VCaP (cell line): ENCODE data around the gene FANCF.

Experiments used
- H3K27ac ChIP-seq: fragments of 450-650 bp; 2 replicates; pipeline ENCODE4 v1.5.1; 2017
- TF ChIP-seq, protein P1 (sequence below): fragments of 450-650 bp; conservative IDR thresholded peaks from 2 replicates; pipeline ENCODE4 v1.5.1; 2017; ENCODE audit warnings: mild to moderate bottlenecking, moderate library complexity

Gene FANCF

GRCh38 chr11:22603933-22604332 is 21.7 kb downstream of the FANCF start:
- TF ChIP-seq, protein P1, sequence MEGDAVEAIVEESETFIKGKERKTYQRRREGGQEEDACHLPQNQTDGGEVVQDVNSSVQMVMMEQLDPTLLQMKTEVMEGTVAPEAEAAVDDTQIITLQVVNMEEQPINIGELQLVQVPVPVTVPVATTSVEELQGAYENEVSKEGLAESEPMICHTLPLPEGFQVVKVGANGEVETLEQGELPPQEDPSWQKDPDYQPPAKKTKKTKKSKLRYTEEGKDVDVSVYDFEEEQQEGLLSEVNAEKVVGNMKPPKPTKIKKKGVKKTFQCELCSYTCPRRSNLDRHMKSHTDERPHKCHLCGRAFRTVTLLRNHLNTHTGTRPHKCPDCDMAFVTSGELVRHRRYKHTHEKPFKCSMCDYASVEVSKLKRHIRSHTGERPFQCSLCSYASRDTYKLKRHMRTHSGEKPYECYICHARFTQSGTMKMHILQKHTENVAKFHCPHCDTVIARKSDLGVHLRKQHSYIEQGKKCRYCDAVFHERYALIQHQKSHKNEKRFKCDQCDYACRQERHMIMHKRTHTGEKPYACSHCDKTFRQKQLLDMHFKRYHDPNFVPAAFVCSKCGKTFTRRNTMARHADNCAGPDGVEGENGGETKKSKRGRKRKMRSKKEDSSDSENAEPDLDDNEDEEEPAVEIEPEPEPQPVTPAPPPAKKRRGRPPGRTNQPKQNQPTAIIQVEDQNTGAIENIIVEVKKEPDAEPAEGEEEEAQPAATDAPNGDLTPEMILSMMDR = no peak
- H3K27ac ChIP-seq = no peak overlapping the region

GRCh38 chr11:22602504-22602903 is 23.1 kb downstream of the FANCF start:
- H3K27ac ChIP-seq = no peak overlapping the region
- TF ChIP-seq, protein P1 = no peak

DNA sequence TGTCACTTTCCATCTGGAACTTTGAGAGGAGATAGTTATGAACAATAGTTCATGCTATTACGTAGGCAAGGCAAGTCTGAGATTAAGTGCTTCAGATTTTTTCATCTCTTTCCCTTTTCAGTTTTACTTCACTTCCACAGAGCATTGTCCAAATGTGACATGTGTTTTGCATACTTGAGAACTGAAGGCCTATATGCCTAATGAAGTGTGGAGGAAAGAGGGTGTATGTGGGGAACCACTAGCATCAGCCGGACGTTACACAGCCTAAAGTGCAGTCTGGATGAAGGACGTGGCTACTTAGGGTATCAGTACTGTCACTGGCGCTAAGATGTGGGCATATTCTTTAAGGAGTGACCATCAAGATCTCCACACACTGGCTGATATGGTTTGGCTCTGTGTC is 26.2 kb downstream of the FANCF start:
- TF ChIP-seq, protein P1 = no peak
- no peak overlapping the region for H3K27ac ChIP-seq

DNA sequence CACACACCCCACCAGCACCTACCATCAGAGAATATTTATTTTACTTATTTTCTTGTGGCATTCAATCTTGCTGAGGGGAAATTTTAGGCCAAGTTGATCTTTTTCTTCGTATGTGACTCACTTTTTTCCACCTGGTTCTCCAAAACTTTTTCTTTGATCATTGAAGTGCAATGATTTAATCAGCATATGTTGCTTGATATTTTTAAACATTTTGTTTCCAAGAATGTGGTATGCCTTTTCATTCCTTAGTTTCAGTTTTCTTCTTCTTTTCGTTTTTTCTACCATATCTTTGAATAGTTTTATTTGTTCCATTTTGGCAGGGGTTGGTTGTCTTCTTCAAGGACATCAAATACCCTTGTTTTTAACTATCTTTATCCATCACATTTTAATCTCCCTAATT is 28.6 kb downstream of the FANCF start:
- TF ChIP-seq, protein P1 = no peak
- no peak overlapping the region for H3K27ac ChIP-seq

DNA sequence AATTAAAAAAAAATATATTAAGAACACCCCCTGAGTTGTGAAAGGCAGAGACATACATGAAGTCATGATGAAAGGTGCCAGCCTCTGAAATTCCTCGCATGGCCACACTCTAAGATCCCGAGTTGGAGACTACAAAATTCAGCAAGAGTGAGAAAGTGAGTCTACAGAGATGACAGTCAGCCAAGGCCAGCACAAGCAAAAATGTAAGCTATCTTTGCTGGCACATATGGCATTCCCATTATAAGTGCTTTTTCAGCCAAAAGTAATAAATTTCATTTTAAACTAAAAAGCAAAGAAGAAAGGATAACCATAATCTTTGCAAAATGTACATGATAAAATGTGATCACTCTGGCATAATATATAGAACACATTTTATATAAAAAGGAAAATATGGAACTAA is 40.6 kb downstream of the FANCF start:
- H3K27ac ChIP-seq = no peak overlapping the region
- TF ChIP-seq, protein P1 = no peak

DNA sequence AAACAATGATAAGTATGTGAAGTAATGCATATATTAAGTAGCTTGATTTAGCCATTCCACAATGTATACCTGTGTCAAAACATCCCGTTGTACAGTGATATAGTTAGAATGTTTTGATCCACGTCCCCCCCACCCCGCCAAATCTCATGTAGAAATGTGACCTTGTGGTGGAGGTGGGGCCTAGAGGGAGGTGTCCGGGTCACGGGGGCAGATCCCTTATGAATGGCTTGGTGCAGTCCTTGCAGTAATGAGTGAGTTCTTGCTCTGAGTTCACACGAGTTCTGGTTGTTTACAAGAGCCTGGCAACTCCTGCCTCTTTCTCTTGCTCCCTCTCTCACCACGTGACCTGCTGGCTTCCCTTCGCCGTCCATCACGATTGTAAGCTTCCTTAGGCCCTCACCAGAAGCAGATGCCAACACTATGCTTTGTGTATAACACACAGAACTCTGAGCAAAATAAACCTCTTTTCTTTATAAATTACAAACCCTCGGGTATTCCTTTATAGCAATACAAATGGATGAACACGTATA is 41.6 kb downstream of the FANCF start:
- H3K27ac ChIP-seq = no peak overlapping the region
- TF ChIP-seq, protein P1 = no peak

- H3K27ac ChIP-seq = no peak overlapping the region
- TF ChIP-seq, protein P1 = no peak
Observed at GRCh38 chr11:22582151-22582410, 43.5 kb downstream of the FANCF start.
